ENCODE results near the gene CAMK1.

The CAMK1 gene

GRCh38 chr3:9761919-9762318 lies 7.8 kb downstream of the CAMK1 start:
- no peak for DNase-seq (ENCODE audit: low read depth in 1 of 2, low spot score in 1 of 2)
- TF ChIP-seq, protein P1, sequence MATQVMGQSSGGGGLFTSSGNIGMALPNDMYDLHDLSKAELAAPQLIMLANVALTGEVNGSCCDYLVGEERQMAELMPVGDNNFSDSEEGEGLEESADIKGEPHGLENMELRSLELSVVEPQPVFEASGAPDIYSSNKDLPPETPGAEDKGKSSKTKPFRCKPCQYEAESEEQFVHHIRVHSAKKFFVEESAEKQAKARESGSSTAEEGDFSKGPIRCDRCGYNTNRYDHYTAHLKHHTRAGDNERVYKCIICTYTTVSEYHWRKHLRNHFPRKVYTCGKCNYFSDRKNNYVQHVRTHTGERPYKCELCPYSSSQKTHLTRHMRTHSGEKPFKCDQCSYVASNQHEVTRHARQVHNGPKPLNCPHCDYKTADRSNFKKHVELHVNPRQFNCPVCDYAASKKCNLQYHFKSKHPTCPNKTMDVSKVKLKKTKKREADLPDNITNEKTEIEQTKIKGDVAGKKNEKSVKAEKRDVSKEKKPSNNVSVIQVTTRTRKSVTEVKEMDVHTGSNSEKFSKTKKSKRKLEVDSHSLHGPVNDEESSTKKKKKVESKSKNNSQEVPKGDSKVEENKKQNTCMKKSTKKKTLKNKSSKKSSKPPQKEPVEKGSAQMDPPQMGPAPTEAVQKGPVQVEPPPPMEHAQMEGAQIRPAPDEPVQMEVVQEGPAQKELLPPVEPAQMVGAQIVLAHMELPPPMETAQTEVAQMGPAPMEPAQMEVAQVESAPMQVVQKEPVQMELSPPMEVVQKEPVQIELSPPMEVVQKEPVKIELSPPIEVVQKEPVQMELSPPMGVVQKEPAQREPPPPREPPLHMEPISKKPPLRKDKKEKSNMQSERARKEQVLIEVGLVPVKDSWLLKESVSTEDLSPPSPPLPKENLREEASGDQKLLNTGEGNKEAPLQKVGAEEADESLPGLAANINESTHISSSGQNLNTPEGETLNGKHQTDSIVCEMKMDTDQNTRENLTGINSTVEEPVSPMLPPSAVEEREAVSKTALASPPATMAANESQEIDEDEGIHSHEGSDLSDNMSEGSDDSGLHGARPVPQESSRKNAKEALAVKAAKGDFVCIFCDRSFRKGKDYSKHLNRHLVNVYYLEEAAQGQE (IDR thresholded peaks at IDR 0.05; ENCODE audit: insufficient replicate concordance, low read depth) = no peak
- TF ChIP-seq, protein P2, sequence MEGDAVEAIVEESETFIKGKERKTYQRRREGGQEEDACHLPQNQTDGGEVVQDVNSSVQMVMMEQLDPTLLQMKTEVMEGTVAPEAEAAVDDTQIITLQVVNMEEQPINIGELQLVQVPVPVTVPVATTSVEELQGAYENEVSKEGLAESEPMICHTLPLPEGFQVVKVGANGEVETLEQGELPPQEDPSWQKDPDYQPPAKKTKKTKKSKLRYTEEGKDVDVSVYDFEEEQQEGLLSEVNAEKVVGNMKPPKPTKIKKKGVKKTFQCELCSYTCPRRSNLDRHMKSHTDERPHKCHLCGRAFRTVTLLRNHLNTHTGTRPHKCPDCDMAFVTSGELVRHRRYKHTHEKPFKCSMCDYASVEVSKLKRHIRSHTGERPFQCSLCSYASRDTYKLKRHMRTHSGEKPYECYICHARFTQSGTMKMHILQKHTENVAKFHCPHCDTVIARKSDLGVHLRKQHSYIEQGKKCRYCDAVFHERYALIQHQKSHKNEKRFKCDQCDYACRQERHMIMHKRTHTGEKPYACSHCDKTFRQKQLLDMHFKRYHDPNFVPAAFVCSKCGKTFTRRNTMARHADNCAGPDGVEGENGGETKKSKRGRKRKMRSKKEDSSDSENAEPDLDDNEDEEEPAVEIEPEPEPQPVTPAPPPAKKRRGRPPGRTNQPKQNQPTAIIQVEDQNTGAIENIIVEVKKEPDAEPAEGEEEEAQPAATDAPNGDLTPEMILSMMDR (IDR thresholded peaks at IDR 0.05; ENCODE audit: insufficient read depth, low read length) = no peak
- TF ChIP-seq GABPA (IDR thresholded peaks at IDR 0.05; ENCODE audit: low read depth) = no peak
- TF ChIP-seq SPI1 (IDR thresholded peaks at IDR 0.05; ENCODE audit: borderline replicate concordance, low read depth) = no peak
- TF ChIP-seq POLR2AphosphoS5 (IDR thresholded peaks at IDR 0.05; ENCODE audit: low read depth) = no peak
- Histone ChIP-seq H3K27me3 (ENCODE audit: insufficient read depth, poor library complexity, severe bottlenecking) (no peaks in the 10 kb centered on the region), H3K27ac (replicated peaks) (no peak overlapping the region), H3K4me3 (replicated peaks; ENCODE audit: insufficient read depth, low read length) (no peak overlapping the region)

GRCh38 chr3:9760779-9761505 lies 8.8 kb downstream of the CAMK1 start:
- no peak for DNase-seq (ENCODE audit: low read depth in 1 of 2, low spot score in 1 of 2)
- Histone ChIP-seq H3K27me3 (ENCODE audit: insufficient read depth, poor library complexity, severe bottlenecking) (no peaks in the 10 kb centered on the region), H3K4me3 (replicated peaks; ENCODE audit: insufficient read depth, low read length) (no peak overlapping the region), H3K27ac (replicated peaks) (no peak overlapping the region)
- TF ChIP-seq, protein P2 (IDR thresholded peaks at IDR 0.05; ENCODE audit: insufficient read depth, low read length) = no peak

- TF ChIP-seq, protein P2 (IDR thresholded peaks at IDR 0.05; ENCODE audit: insufficient read depth, low read length) = no peak
- TF ChIP-seq POLR2AphosphoS5 (IDR thresholded peaks at IDR 0.05; ENCODE audit: low read depth) (no peak), GABPA (IDR thresholded peaks at IDR 0.05; ENCODE audit: low read depth) (no peak), SPI1 (IDR thresholded peaks at IDR 0.05; ENCODE audit: borderline replicate concordance, low read depth) (no peak)
- TF ChIP-seq, protein P1 (IDR thresholded peaks at IDR 0.05; ENCODE audit: insufficient replicate concordance, low read depth) = no peak
- H3K27ac ChIP-seq (replicated peaks) = no peak overlapping the region
- no peak for DNase-seq (ENCODE audit: low read depth in 1 of 2, low spot score in 1 of 2)
- no peaks in the 10 kb centered on the region for H3K27me3 ChIP-seq (ENCODE audit: insufficient read depth, poor library complexity, severe bottlenecking)
- H3K4me3 ChIP-seq (replicated peaks; ENCODE audit: insufficient read depth, low read length) = no peak overlapping the region
Measured at GRCh38 chr3:9757427-9757826, 12.3 kb downstream of the CAMK1 start.

DNA sequence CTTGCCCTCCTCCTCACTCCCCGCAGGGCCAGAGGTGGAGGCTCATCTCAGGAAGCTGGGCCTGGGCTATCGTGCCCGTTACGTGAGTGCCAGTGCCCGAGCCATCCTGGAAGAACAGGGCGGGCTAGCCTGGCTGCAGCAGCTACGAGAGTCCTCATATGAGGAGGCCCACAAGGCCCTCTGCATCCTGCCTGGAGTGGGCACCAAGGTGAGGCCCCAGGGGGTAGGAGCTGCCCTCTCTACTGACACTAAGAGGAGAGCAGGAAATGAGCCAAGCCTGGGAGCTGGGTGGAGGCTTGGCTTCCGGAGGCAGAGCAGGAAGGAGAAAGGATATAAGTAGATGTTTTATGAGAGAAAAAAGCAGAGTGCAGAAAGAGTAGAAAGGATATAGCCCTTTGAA lies 15.1 kb downstream of the CAMK1 start:
- no peaks in the 10 kb centered on the region for H3K27me3 ChIP-seq (ENCODE audit: insufficient read depth, poor library complexity, severe bottlenecking)
- DNase-seq (ENCODE audit: low read depth in 1 of 2, low spot score in 1 of 2) = no peak
- H3K4me3 ChIP-seq (replicated peaks; ENCODE audit: insufficient read depth, low read length) = no peak overlapping the region
- H3K27ac ChIP-seq (replicated peaks) = 0 out of 2 replicates have a peak overlapping the region, but pooled peaks have one; percentile 25
- TF ChIP-seq SPI1 (IDR thresholded peaks at IDR 0.05; ENCODE audit: borderline replicate concordance, low read depth) (no peak), POLR2AphosphoS5 (IDR thresholded peaks at IDR 0.05; ENCODE audit: low read depth) (no peak), GABPA (IDR thresholded peaks at IDR 0.05; ENCODE audit: low read depth) (no peak)
- TF ChIP-seq, protein P1 (IDR thresholded peaks at IDR 0.05; ENCODE audit: insufficient replicate concordance, low read depth) = no peak
- TF ChIP-seq, protein P2 (IDR thresholded peaks at IDR 0.05; ENCODE audit: insufficient read depth, low read length) = no peak
